ENCODE results near the gene PEX10. TPM values are rescaled to one million over a fixed set of nuclear protein-coding genes. Genes with fewer than 3 reads are reported as not detected.

The PEX10 gene
- total RNA-seq, 6 experiments from 2014 or later: 7.4 to 24.3 (median 10.5) TPM

DNA sequence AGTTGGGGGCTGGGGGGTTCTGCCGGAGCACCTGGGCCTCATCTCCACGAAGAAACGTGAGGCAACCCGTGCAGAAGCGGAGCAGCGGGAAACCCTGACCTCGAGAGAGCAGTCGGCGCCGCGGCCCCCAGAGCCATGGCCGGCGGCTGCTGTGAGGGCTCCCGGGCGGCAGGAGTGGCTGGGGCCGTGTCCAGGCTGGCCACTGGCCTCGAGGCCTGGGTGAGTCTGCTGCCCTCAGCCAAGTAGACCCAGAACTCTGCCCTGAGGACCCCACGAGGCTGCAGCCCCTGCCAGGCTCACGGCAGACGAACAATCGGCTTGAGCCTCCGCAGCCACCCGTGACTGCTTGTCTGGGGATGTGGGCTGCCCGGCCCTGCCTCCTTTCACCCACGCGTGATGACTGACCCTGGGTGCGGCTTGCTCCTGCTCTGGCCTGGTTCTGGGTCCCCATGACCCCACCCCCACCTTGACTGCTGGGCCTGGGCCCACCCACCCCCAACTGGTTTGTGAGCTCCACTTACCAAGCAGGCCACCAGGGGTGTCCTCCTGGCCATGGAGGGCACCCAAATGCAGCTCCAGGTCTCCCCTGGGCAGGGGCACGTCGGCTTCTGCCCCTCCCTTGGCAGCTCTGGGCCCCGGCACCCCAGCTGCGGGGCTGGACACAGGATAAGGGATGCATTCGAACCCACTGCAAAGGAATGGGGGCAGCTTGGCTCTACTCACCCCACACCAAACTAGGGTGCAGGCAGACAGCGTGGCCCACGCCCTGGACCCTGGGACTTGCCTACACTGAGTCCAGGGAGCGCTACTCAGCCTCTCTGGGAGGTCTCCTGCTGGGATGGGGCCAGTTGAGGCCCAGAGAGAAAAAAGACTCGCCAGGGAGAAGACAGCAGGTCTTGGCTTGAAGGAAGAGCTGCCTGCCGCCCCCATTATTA is 55.2 kb downstream of the PEX10 start:
- H3K4me1 ChIP-seq: no peaks in the 10 kb centered on the region
- H3K36me3 ChIP-seq: no peaks in the 10 kb centered on the region
- no peak for ATAC-seq
- 70% methylated on average over 2 of the region's 37 CpGs for WGBS (ENCODE audit: insufficient coverage, low coverage, low lambda C conversion rate, missing lambda C conversion rate)
- H3K27me3 ChIP-seq: no peaks in the 10 kb centered on the region
- peak in 2 of 3 donors; percentile 17 to 31 for DNase-seq
- no peak overlapping the region for H3K27ac ChIP-seq
- intact Hi-C loops (cut with DNase I): no loop called here
- no peaks in the 10 kb centered on the region for H3K9me3 ChIP-seq
- no peak for TF ChIP-seq POLR2A (IDR thresholded peaks at IDR 0.05)
- TF ChIP-seq, protein P1, sequence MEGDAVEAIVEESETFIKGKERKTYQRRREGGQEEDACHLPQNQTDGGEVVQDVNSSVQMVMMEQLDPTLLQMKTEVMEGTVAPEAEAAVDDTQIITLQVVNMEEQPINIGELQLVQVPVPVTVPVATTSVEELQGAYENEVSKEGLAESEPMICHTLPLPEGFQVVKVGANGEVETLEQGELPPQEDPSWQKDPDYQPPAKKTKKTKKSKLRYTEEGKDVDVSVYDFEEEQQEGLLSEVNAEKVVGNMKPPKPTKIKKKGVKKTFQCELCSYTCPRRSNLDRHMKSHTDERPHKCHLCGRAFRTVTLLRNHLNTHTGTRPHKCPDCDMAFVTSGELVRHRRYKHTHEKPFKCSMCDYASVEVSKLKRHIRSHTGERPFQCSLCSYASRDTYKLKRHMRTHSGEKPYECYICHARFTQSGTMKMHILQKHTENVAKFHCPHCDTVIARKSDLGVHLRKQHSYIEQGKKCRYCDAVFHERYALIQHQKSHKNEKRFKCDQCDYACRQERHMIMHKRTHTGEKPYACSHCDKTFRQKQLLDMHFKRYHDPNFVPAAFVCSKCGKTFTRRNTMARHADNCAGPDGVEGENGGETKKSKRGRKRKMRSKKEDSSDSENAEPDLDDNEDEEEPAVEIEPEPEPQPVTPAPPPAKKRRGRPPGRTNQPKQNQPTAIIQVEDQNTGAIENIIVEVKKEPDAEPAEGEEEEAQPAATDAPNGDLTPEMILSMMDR (IDR thresholded peaks at IDR 0.05): no peak
- no peak overlapping the region for H3K4me3 ChIP-seq

DNA sequence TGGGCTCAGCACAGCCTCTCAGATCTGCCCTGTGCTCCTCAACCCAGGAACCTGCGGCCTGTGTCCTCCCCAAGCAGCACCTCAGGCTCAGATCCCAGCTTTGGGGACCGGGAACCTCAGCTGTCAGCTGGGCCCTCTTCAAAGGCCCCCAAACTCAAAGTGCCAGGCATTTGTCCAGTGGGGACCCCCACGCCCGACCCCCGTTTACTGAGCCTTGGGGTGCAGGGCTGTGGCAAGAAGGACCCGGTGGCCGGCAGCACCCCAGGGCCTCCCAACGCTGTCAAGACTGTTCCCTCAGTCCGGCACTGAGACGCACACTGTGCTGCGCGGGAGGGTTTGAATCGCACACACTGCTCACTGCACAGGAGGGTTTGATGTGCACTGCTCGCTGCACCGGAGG is 56.0 kb downstream of the PEX10 start:
- intact Hi-C loops (cut with DNase I): no loop called here
- 95% methylated on average over 4 of the region's 15 CpGs for WGBS (ENCODE audit: insufficient coverage, low coverage, low lambda C conversion rate, missing lambda C conversion rate)
- no peak overlapping the region for H3K4me3 ChIP-seq
- ATAC-seq (no peak), DNase-seq (peak in 2 of 3 donors; percentile 6 to 41)
- no peaks in the 10 kb centered on the region for H3K9me3 ChIP-seq
- H3K27ac ChIP-seq: no peak overlapping the region
- no peaks in the 10 kb centered on the region for H3K36me3 ChIP-seq
- TF ChIP-seq, protein P1 (IDR thresholded peaks at IDR 0.05): no peak
- TF ChIP-seq POLR2A (IDR thresholded peaks at IDR 0.05): no peak
- no peaks in the 10 kb centered on the region for H3K27me3 ChIP-seq
- H3K4me1 ChIP-seq: no peaks in the 10 kb centered on the region

DNA sequence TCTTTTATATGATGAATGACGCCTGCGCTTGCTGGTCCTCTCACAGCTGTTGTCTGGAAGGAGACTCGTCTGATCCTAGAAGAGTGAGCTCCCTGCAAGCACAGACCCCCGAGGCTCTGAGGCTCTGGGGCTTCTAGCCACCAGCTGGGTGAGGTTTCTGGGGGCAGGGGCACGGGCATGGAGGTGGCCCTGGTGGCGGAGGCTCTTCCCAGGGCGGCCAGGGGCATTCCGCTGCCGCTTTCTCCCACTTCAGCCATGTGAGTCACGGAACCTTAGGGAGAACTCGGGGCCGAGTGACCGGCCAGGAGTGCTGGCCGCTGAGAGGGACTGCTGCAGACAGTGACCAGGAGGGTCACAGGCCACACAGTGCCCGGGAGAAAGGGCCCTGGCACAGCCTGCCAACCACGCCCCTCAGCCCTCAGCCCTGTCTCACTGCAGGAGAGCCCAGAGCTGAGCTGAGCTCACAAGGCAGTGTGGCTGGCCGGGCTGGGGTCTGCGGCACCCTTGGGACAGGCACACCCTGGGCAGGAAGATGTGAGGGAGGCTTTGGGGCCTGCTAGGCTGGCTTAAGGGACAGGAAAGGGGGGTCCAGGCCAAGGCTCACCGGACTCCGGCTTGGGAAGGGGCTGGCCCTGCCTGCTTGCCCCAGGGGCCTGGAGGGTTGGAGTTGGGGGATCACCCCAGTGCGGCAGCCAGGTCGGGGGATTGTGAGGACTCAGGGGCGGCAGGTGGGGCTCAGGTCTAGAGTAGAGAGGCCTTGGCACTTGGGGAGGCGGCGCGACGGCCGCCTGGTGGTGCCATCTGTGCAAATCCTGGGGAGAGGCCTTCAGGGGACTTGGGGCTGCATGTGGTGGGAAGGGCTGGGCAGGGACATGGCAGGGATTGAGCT is 56.7 kb downstream of the PEX10 start:
- 81% methylated on average over 8 of the region's 28 CpGs for WGBS (ENCODE audit: insufficient coverage, low coverage, low lambda C conversion rate, missing lambda C conversion rate)
- Histone ChIP-seq H3K27me3 (no peaks in the 10 kb centered on the region), H3K27ac (no peak overlapping the region), H3K9me3 (no peaks in the 10 kb centered on the region), H3K4me1 (no peaks in the 10 kb centered on the region), H3K4me3 (no peak overlapping the region), H3K36me3 (no peaks in the 10 kb centered on the region)
- DNase-seq (peak in 2 of 3 donors; percentile 10 to 48), ATAC-seq (no peak)
- intact Hi-C loops (cut with DNase I): no loop called here
- TF ChIP-seq, protein P1 (IDR thresholded peaks at IDR 0.05): no peak

DNA sequence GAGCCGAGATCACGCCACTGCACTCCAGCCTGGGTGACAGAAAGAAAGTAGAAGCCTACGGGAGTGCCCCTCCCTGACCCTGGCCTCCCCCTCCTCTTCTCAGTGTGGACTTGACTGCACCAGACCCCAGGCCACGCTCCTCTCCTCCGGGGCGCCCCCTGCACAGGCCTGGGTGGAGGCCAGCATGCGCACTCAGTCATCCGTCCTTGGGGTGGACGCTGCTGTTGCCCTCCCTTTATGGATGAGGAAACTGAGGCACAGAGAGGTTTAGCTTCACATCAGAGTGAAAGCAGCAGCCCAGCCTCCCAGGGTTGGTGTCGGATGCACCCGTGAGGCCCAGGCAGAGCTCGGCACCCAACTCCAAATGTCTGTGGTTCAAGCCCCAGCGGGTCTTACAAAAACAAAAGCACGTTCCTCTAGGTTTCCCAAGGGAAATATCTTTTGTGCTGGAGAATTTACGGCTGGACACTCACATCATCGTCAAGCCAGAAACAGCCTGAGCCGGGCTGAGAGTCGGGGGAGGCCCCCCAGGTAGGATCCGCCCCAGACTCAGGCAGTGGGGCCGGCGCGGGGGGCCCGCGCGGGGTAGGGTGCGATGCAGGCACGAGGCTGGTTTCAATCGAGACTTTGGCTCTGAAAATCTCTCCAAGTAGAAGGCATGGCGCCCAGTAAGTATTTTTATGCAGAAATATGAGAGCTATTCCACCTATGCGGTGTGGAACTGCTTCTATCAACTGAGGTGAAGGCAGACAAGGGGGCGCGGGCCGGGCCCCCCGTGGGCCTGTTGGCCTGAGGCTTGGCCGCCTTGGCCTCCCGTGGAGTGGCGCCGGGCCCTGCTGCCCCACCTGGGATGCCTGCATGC is 57.6 kb downstream of the PEX10 start:
- Histone ChIP-seq H3K9me3 (no peaks in the 10 kb centered on the region), H3K27ac (no peak overlapping the region), H3K27me3 (no peaks in the 10 kb centered on the region), H3K4me1 (no peaks in the 10 kb centered on the region), H3K4me3 (no peak overlapping the region), H3K36me3 (no peaks in the 10 kb centered on the region)
- intact Hi-C loops (cut with DNase I): no loop called here
- ATAC-seq (no peak), DNase-seq (peak in 1 of 3 donors; percentile 14)
- no CpG with 5 or more reads among the region's 38 CpGs for WGBS (ENCODE audit: insufficient coverage, low coverage, low lambda C conversion rate, missing lambda C conversion rate)
- TF ChIP-seq, protein P1 (IDR thresholded peaks at IDR 0.05): no peak
- TF ChIP-seq POLR2A (IDR thresholded peaks at IDR 0.05): no peak
